GM18867 (cell line): ENCODE results near the gene SVIP.
A peak's percentile ranks its signal among the peaks of the same experiment; 100 is the strongest.

Experiments
- ATAC-seq: cut with Tn5 transposase; IDR thresholded peaks from one replicate; pipeline ENCODE4 v1.9.1; 2021; ENCODE audit warnings: mild to moderate bottlenecking, moderate library complexity; ENCODE audit not compliant: unreplicated experiment

SVIP gene

DNA sequence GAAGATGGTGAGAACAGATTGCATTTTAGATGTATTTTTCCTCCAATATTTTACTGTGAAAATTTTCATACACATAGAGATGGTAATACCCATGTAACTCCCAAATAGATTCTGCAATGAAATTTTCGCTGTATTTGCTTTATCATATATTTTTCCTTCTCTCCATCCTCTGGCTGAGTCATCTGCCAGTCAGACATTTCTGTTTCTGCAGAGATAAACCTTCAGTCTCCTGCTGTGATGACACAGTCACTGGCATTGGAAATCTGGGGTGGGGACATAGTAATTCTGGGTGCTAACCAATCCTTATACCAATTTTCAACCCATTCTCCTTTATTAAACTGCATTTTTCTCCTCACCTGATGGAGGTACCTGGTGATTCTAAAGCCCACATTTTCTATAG, 33.7 kb downstream of the SVIP start:
- no peak for ATAC-seq

DNA sequence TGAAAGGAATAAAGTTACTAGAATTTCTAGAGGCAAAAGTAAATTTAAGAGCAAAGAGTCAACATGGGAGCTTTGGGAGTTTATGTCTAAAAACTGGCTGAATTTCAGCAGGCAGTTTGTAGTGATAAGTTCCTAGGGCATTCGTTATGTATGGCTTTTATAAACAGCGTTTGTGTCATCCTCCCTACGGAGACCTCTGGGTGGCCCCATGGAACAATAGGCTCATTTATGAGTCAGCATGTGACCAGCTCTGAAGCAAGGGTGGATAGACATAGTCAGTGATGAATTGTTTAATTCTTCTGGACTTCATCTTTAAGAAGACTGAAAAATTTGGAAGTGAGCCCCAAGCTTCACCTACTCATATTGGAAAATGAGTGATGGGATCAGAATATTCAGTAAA, 37.1 kb downstream of the SVIP start:
- ATAC-seq, result no peak

DNA sequence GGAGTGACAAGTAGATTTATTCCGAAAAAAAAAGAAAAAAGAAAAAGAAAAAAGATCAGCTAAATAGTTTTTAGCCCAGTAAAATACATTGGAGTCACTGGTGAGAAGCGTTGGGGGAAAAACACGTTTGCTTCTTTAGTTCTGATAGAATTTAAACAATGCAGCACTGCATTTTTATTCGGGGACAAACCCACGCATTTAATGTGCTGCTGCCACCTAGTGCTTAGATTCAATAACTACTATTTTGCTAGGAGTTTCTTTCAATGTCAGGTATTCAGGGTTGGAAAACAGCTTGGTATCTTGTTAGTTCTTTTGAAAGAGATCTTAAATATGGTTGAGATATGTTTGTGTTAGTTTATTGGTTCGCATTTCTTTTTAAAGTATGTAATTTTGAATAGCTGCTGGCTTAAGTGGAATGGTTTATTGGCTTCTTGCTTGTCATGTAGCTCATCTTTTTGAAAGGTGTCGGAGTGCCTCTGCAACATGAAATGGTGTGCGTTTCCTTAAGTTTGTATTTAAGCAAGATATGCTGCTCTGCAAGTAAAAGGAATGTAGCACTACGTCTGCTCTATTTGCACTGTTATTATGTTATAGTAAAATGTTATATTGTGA, 41.9 kb downstream of the SVIP start:
- peak; percentile 33 for ATAC-seq

DNA sequence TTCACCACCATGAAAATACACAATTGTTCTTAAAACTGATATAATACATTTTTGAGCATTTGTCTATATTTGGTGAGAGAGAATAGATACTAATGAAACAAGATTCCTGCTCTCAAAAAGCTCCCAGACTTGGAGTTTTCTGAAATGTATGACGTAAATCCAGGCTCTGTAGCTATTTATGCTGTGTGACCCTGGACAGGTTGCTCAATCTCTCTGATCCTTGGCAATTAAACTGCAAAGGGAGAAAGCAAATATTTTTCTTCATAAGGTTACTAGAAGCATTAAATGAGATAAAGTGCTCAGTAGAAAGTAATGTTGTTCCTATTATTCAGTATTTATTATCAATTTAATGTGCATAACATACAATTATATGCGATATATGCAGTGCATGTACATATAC, 42.5 kb downstream of the SVIP start:
- no peak for ATAC-seq

DNA sequence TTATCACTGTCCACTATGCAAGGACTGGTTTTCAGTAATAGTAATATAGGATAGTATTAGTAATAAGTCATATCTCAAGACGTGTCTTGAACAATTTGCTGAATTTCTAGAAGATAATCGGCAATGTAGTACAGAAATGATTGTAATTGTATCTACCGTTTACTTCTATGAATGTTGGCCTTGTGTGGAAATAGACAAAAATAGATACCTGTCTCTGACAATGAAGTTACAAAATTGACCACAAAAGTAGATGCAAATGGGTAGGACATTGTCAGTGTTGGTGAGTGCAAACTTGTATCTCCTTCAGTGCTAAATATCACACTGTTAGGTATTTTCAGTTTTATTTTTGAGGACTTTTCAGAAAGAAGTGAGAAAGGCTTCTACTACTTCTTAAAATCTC, 43.1 kb downstream of the SVIP start:
- ATAC-seq, result peak; percentile 97

DNA sequence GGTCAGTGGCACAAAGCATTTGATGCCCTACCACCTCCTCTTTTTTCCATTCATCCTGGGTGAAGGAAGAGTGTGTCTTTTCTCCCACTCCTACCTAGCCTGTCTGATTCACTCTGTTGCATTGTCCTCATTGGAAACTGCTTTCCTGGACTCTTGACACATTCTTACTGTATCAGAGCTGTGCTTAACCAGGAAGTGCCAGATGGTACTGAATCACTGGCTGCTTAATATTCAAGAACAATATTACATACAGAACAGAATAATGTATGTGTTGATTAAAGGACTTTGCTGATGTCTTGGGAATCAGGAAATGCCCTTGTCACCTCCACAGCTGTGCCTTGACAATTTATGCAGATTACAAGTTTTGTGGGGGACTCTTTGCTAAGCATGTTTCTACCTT, 44.4 kb downstream of the SVIP start:
- no peak for ATAC-seq

DNA sequence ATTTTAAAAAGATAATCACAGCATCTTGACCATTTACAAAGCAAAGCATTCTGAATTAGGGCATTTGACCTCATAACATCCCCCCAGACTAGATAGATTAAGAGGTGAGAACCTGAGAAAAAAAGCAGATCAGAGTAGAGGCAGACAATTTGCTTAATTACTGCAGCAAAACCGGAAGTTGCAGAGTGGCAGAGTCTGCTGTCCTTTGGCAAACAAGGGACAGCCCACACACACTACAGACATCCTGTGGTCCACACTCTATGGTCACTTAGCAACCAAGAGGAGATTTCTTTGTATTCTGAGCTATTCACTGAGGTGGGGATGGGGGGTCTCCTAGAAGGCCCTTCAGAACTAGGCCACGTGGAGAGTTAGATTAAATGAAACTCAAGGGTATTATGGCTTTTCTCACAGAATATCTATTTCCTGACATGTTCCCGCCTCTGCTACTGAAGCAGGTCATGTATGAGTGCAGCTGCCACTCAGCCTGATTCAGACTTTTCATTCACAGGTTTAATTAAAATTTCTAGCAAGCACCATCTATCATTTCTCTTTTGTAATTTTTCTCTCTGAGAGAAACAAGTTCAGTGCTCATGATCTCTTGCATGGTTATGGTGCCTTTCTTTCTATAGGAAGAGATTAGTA, 48.5 kb downstream of the SVIP start:
- peak; percentile 95 for ATAC-seq

DNA sequence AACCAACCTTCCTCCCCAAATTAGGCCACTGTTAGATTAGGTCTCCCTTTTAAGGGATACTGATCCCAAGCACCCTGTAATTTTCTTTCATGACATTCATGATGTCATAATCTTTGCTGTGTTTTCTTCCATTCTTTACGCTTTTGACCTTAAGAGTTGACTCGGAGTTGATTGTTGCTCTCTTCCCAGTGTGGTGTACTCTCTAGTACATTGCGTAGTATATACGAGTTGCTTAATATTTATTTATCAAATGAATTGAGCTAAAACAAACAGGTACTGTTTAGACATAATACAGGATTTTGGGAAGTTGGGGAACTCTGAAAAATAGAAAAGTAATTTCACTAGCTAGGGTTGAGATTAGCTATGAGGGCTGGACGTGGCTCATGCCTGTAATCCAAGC, 49.8 kb downstream of the SVIP start:
- ATAC-seq, result no peak

DNA sequence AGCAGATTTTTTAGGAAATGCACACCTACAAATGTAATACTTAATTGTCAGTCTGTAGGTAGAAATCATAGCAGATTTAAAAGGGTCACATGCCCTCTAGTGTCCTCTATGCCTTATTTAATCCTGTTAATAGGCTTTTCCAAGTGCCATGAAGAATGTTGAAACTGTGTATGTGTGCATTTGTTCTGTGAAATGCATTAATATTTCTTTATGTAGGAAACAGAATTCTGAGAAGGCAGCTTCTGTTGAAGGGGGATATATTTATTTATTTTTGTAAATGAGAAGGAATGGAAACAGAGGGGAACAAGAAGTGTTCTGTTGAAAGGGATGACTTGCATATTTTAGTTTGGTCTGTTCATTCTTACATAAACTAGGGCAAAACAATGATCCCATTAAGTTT, 51.0 kb downstream of the SVIP start:
- ATAC-seq, result no peak

DNA sequence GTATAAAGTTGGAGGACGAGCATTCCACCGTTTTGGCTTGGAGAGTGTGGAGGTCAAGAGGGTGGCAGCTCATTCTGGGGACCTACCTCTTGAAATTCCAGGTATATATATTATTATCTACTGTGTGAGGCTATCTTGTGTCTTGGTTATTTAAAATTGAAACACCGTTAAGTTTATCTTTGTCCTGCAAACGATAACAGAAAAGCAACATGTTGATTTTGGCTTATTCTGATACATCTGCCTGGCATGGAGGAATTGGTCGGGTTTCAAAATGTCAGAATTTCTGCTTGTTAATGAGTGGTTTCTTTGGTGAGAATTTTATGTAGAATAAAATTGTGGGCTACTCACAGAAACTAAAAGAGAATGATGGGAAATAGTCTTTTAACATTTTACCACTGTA, 54.4 kb downstream of the SVIP start:
- ATAC-seq, result peak; percentile 8

DNA sequence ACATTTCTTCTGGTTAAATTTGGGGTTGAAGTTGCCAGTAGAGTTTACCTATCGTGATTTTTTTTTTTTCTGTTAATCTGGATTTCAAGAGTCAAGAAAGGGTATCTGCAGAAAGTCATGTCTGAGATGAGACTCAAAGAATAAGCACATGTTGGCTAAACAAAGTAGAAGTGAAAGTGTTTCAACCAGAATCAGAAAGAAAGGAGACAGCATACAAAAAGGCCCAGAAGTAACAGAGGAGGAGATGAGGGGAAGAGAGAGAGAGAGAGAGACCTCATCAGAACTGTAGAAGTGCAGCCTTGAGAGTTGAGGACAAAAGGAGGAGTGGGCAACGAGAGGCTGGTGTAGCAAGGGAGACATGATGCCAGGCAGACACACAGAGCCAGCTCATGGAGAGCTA, 54.9 kb downstream of the SVIP start:
- ATAC-seq, result peak; percentile 90

DNA sequence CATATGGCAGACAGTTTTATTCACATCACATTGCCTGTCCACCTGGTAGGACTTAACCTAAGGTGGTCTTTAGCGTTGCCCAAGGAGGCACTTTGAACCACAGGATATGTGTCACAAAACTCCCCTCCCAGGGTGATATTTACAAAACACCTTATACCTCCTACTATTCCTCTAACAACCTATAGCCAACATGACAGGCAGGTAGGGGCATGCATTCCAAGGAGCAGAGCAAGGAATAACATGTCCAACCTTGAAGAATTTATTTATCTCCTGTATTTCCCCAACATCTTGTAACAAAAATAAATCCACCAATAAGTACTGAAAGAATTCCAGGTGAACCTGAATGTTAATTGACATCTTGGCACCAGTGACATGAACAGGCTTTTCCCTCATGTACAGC, 60.5 kb downstream of the SVIP start:
- no peak for ATAC-seq
